IMR-90 (cell line): Measurements from ENCODE around the gene NHLRC1. TPM values are rescaled to one million over a fixed set of nuclear protein-coding genes. Genes with fewer than 3 reads are reported as not detected.

Experiments used
- ATAC-seq: fragments of 200-7000 bp; cut with Tn5 transposase; 2 replicates; pipeline ENCODE4 v1.9.1; 2020; ENCODE audit warnings: low read depth, mild to moderate bottlenecking, moderate library complexity
- BruUV-seq: library from RNA; stranded (reverse); fragments of 400-500 nt; replicated peaks from 2 replicates; lab custom pipeline; 2021; lab: Mats Ljungman, UMichigan
- CTCF ChIA-PET: fragments of 300-600 bp; formaldehyde crosslinking; extraction: SDS; loops from one replicate; lab custom pipeline; 2021; ENCODE audit warnings: antibody characterized with exemption; lab: Yijun Ruan, JAX
- POLR2A ChIA-PET: fragments of 300-600 bp; sonication (Branson Sonifier 250); formaldehyde crosslinking; loops from one replicate; lab custom pipeline; 2022; ENCODE audit warnings: antibody characterized with exemption; ENCODE audit not compliant: unreplicated experiment; lab: Charles Lee
- DNase-seq: peaks from one replicate; pipeline ENCODE4 v3.0.0; 2013
- H2AFZ ChIP-seq: replicated peaks from 2 replicates; pipeline ENCODE3; 2013; ENCODE audit warnings: low read length, mild to moderate bottlenecking; ENCODE audit not compliant: poor library complexity
- H2AK5ac ChIP-seq: 2 replicates; pipeline ENCODE4 v1.6.1; 2013; ENCODE audit warnings: low read depth, low read length, inconsistent platforms
- H2AK9ac ChIP-seq: replicated peaks from 2 replicates; pipeline ENCODE3; 2013; ENCODE audit warnings: mild to moderate bottlenecking, low read depth, low read length, moderate library complexity; ENCODE audit not compliant: poor library complexity
- H2BK120ac ChIP-seq: 2 replicates; pipeline ENCODE4 v1.6.1; 2013; ENCODE audit warnings: low read depth, low read length, inconsistent platforms
- H2BK15ac ChIP-seq: 3 replicates; pipeline ENCODE4 v1.6.1; 2013; ENCODE audit warnings: low read depth, low read length, inconsistent platforms
- H2BK20ac ChIP-seq: 2 replicates; pipeline ENCODE4 v1.6.1; 2013; ENCODE audit warnings: low read depth, mild to moderate bottlenecking, inconsistent platforms, low read length, moderate library complexity
- H2BK5ac ChIP-seq: 2 replicates; pipeline ENCODE4 v1.6.1; 2013; ENCODE audit warnings: mild to moderate bottlenecking, low read depth, low read length, inconsistent platforms; ENCODE audit not compliant: poor library complexity, severe bottlenecking
- H3K14ac ChIP-seq: replicated peaks from 2 replicates; pipeline ENCODE4 v1.6.1; 2013; ENCODE audit warnings: low read depth, low read length, inconsistent platforms
- H3K18ac ChIP-seq: 2 replicates; pipeline ENCODE4 v1.6.1; 2013; ENCODE audit warnings: low read depth, low read length, control low read depth
- H3K23ac ChIP-seq: 2 replicates; pipeline ENCODE4 v1.6.1; 2013; ENCODE audit warnings: low read depth, low read length, inconsistent platforms
- H3K27ac ChIP-seq: 2 replicates; pipeline ENCODE4 v1.5.1; 2013; ENCODE audit warnings: mild to moderate bottlenecking, control low read depth, low read length; ENCODE audit not compliant: insufficient read depth
- H3K27me3 ChIP-seq: 2 replicates; pipeline ENCODE4 v1.6.1; 2013; ENCODE audit warnings: low read length; ENCODE audit not compliant: control insufficient read depth, insufficient read depth
- H3K36me3 ChIP-seq: 2 replicates; pipeline ENCODE4 v1.6.1; 2013; ENCODE audit warnings: low read length, mixed read lengths; ENCODE audit not compliant: control insufficient read depth, insufficient read depth
- H3K4ac ChIP-seq: 2 replicates; pipeline ENCODE4 v1.6.1; 2013; ENCODE audit warnings: low read depth, low read length, inconsistent platforms
- H3K4me1 ChIP-seq: 2 replicates; pipeline ENCODE4 v1.6.1; 2013; ENCODE audit warnings: low read length, mixed read lengths; ENCODE audit not compliant: control insufficient read depth, insufficient read depth
- H3K4me2 ChIP-seq: 2 replicates; pipeline ENCODE4 v1.6.1; 2013; ENCODE audit warnings: low read depth, mild to moderate bottlenecking, control low read depth, low read length, moderate library complexity
- H3K4me3 ChIP-seq: 2 replicates; pipeline ENCODE4 v1.5.1; 2013; ENCODE audit warnings: low read depth, mild to moderate bottlenecking, control low read depth, low read length, moderate library complexity; ENCODE audit not compliant: insufficient read depth
- H3K56ac ChIP-seq: 2 replicates; pipeline ENCODE4 v1.6.1; 2013; ENCODE audit warnings: low read length, inconsistent platforms; ENCODE audit not compliant: insufficient read depth; ENCODE audit errors: extremely low read depth
- H3K79me1 ChIP-seq, 2 experiments: 2 replicates each; pipeline ENCODE4 v1.6.1; 2013; ENCODE audit warnings: low read length in 2 of 2, inconsistent platforms in 1 of 2, low read depth in 1 of 2
- H3K9ac ChIP-seq: 2 replicates; pipeline ENCODE4 v1.6.1; 2013; ENCODE audit warnings: low read depth, low read length, control low read depth
- H3K9me1 ChIP-seq: 2 replicates; pipeline ENCODE4 v1.6.1; 2013; ENCODE audit warnings: low read length, inconsistent platforms; ENCODE audit not compliant: insufficient read depth
- H3K9me3 ChIP-seq: 2 replicates; pipeline ENCODE4 v1.6.1; 2013; ENCODE audit warnings: low read length; ENCODE audit not compliant: control insufficient read depth, insufficient read depth
- H4K20me1 ChIP-seq: 2 replicates; pipeline ENCODE4 v1.6.1; 2013; ENCODE audit warnings: low read length, inconsistent platforms; ENCODE audit not compliant: insufficient read depth
- H4K5ac ChIP-seq: 2 replicates; pipeline ENCODE4 v1.6.1; 2013; ENCODE audit warnings: mild to moderate bottlenecking, low read depth, low read length, control low read depth
- H4K8ac ChIP-seq, 2 experiments: 2 replicates each; pipeline ENCODE4 v1.6.1; 2013; ENCODE audit warnings: low read depth in 2 of 2, low read length in 2 of 2, control low read depth in 1 of 2, inconsistent platforms in 1 of 2
- H4K91ac ChIP-seq: 2 replicates; pipeline ENCODE4 v1.6.1; 2013; ENCODE audit warnings: low read depth, low read length, inconsistent platforms; ENCODE audit not compliant: insufficient read depth
- CEBPB ChIP-seq: IDR thresholded peaks from 2 replicates; pipeline ENCODE4 v1.6.1; 2012; ENCODE audit warnings: low read depth, low read length, improper control_type of control experiment
- WGBS, 2 experiments: methylation state at CpG; one replicate each; pipeline versions ENCODE4 v1.1.5 to v1.1.7; 2013; ENCODE audit warnings: missing lambda C conversion rate in 2 of 2; ENCODE audit not compliant: insufficient read length in 1 of 2; ENCODE audit errors: extremely low coverage in 2 of 2; 5-methylcytosine and 5-hydroxymethylcytosine counted together
- dilution Hi-C: fragments of 300-500 bp; cut with HindIII; formaldehyde crosslinking; loops from one replicate; pipeline ENCODE4 v1.14.3; 2018; ENCODE audit warnings: low sequenced_read_pairs; ENCODE audit not compliant: unreplicated experiment
- in situ Hi-C: fragments of 300-500 bp; cut with MboI; formaldehyde crosslinking; loops from 3 replicates; pipeline ENCODE4 v1.14.3; 2019; ENCODE audit warnings: low sequenced_read_pairs, inconsistent platforms, mixed read lengths
- intact Hi-C: fragments of 100-400 bp; cut with micrococcal nuclease; formaldehyde crosslinking; loops from 2 replicates; pipeline ENCODE4 v1.10.0; 2022
- polyA plus RNA-seq, 3 experiments: library from polyadenylated mRNA; depleted of rRNA; stranded (reverse); fragments of >200 nt; gene quantifications; 2 replicates each; pipeline ENCODE4 v1.2.3, GENCODE V29; 2012; ENCODE audit warnings: low replicate concordance in 1 of 3
- total RNA-seq: library from RNA; depleted of rRNA; stranded (reverse); fragments of >200 nt; gene quantifications from 2 replicates; pipeline ENCODE4 v1.2.3, GENCODE V29; 2012
- TF ChIP-seq, protein P1 (sequence below): conservative IDR thresholded peaks from 2 replicates; pipeline ENCODE4 v1.5.1; 2012; ENCODE audit warnings: mild to moderate bottlenecking, low read depth, low read length, improper control_type of control experiment

The NHLRC1 gene
- total and polyA plus RNA-seq, 2 of the 4 experiments (the other 2 are of a cell fraction): 1.1 TPM

DNA sequence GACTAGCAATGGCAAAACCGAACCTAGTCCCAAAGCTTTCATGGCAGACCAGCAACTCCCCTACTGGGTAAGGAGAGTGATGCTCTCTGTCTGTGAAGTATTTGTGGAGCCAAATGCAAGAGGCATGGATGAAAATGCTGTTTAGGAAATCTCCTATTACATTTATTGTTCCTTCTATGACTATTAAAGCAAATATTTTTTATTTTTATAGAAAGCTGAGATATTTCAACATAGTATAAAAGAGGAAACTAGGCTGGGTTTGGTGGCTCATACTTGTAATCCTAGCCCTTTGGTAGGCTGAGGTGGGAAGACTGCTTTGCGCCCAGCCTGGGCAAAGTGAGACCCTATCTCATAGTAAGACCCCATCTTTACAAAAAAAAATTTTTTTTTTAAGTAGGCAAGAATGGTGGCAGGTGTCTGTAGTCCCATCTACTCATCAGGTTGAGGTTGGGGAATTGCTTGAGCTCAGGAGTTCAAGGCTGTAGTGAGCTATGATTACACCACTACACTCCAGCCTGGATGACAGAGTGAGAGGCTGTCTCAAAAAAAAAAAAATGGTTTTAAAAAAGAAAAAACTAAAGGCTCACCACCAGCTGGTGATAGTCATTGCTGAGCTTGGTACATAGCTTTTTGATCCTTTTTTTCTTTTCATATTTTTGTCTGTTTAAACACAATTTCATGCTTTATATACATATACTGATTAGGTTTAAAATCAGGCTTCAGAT, 44.0 kb upstream of the NHLRC1 start:
- Histone ChIP-seq H3K4ac (no peak overlapping the region), H3K14ac (no peak overlapping the region), H3K9ac (no peak overlapping the region), H4K20me1 (no peaks in the 10 kb centered on the region), H2AK5ac (no peak overlapping the region), H3K9me1 (peaks cover 3% of the 10 kb centered on the region; the same call in 1 of the 2 replicates), H3K27me3 (no peaks in the 10 kb centered on the region), H3K4me2 (no peak overlapping the region), H2BK20ac (no peak overlapping the region), H4K8ac (no peak overlapping the region), H4K91ac (no peak overlapping the region), H2BK120ac (no peak overlapping the region), H4K5ac (no peak overlapping the region), H3K56ac (no peak overlapping the region), H3K79me1 (no peaks in the 10 kb centered on the region; a peak in 1 of 4 replicates), H2AFZ (no peak overlapping the region), H3K36me3 (peaks cover 11% of the 10 kb centered on the region), H3K4me1 (no peaks in the 10 kb centered on the region), H3K23ac (no peak overlapping the region), H3K27ac (no peak overlapping the region), H2BK15ac (no peak overlapping the region), H2AK9ac (no peak overlapping the region), H2BK5ac (peak overlapping the region; percentile 3), H3K9me3 (no peaks in the 10 kb centered on the region), H3K18ac (no peak overlapping the region), H3K4me3 (no peak overlapping the region)
- BruUV-seq: no TSS peak
- peak; percentile 68 for ATAC-seq
- CTCF ChIA-PET: interaction anchor here (1.5 kb wide), 1 partner anchor 94 kb away, joined by 4 read pairs; no protein-coding TSS in a partner anchor
- dilution Hi-C loops: no loop called here
- no CpG with 5 or more reads among the region's 2 CpGs for WGBS, 2 experiments
- DNase-seq: peak; percentile 60
- in situ Hi-C loops: no loop called here
- POLR2A ChIA-PET: no interaction called here
- intact Hi-C loops: no loop called here
- peak; percentile 33; the same call in 1 of the 2 replicates for TF ChIP-seq CEBPB
- TF ChIP-seq, protein P1, sequence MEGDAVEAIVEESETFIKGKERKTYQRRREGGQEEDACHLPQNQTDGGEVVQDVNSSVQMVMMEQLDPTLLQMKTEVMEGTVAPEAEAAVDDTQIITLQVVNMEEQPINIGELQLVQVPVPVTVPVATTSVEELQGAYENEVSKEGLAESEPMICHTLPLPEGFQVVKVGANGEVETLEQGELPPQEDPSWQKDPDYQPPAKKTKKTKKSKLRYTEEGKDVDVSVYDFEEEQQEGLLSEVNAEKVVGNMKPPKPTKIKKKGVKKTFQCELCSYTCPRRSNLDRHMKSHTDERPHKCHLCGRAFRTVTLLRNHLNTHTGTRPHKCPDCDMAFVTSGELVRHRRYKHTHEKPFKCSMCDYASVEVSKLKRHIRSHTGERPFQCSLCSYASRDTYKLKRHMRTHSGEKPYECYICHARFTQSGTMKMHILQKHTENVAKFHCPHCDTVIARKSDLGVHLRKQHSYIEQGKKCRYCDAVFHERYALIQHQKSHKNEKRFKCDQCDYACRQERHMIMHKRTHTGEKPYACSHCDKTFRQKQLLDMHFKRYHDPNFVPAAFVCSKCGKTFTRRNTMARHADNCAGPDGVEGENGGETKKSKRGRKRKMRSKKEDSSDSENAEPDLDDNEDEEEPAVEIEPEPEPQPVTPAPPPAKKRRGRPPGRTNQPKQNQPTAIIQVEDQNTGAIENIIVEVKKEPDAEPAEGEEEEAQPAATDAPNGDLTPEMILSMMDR: no peak
